Stomach (tissue), 4 donors: ENCODE data around the gene GOLGB1.

Experiments used
- POLR2A ChIP-seq, 4 donors: fragments of 450-650 bp; IDR thresholded peaks; one replicate each; pipeline ENCODE4 v1.6.1; 2016; ENCODE audit warnings: antibody characterized with exemption in 4 of 4, control low read depth in 2 of 4, mild to moderate bottlenecking in 1 of 4, moderate library complexity in 1 of 4
- TF ChIP-seq, protein P1 (sequence below), 7 experiments: fragments of 450-650 bp in 4 of 7; fragments of 200-600 bp in 3 of 7; sonication (generic) in 3 of 7; IDR thresholded peaks; one replicate each; pipeline ENCODE4 v1.5.1; 2016 to 2019; ENCODE audit warnings: antibody characterized with exemption in 7 of 7, control low read depth in 2 of 7, mild to moderate bottlenecking in 1 of 7

DNA sequence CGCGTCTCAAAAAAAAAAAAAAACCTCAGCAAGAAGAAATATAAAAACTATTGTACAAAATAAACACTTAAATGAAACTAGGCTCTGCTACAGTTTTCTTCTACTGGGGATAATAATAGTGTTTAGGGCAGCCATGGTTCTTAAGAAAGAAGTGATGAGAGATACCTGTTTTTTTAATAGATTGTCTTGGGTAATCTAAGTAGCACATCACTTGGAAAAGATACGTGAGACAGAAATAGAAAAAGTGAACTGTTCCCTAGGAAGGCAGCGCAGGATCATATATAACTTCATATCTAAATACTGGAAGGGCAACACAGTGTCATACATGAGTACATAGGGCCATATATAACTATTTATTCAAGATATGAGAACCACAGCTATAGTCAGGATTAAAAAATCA lies 11.9 kb downstream of the GOLGB1 start:
- TF ChIP-seq, protein P1, sequence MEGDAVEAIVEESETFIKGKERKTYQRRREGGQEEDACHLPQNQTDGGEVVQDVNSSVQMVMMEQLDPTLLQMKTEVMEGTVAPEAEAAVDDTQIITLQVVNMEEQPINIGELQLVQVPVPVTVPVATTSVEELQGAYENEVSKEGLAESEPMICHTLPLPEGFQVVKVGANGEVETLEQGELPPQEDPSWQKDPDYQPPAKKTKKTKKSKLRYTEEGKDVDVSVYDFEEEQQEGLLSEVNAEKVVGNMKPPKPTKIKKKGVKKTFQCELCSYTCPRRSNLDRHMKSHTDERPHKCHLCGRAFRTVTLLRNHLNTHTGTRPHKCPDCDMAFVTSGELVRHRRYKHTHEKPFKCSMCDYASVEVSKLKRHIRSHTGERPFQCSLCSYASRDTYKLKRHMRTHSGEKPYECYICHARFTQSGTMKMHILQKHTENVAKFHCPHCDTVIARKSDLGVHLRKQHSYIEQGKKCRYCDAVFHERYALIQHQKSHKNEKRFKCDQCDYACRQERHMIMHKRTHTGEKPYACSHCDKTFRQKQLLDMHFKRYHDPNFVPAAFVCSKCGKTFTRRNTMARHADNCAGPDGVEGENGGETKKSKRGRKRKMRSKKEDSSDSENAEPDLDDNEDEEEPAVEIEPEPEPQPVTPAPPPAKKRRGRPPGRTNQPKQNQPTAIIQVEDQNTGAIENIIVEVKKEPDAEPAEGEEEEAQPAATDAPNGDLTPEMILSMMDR (IDR thresholded peaks at IDR 0.05): no peak
- no peak for TF ChIP-seq POLR2A (IDR thresholded peaks at IDR 0.05)
